ENCODE data around the gene NDUFB2. TPM values are rescaled to one million over a fixed set of nuclear protein-coding genes. Genes with fewer than 3 reads are reported as not detected.

Gene NDUFB2
- total RNA-seq (10 to 100 TPM; 73.7 to 84.4 TPM), total RNA-seq (21.3 to 72.4 (median 36.1) reads per million in 172 experiments)
- 142 TPM for polyA plus RNA-seq (2013, experiment 1 of 2)
- polyA plus RNA-seq (2013, experiment 2 of 2), result 127 TPM

DNA sequence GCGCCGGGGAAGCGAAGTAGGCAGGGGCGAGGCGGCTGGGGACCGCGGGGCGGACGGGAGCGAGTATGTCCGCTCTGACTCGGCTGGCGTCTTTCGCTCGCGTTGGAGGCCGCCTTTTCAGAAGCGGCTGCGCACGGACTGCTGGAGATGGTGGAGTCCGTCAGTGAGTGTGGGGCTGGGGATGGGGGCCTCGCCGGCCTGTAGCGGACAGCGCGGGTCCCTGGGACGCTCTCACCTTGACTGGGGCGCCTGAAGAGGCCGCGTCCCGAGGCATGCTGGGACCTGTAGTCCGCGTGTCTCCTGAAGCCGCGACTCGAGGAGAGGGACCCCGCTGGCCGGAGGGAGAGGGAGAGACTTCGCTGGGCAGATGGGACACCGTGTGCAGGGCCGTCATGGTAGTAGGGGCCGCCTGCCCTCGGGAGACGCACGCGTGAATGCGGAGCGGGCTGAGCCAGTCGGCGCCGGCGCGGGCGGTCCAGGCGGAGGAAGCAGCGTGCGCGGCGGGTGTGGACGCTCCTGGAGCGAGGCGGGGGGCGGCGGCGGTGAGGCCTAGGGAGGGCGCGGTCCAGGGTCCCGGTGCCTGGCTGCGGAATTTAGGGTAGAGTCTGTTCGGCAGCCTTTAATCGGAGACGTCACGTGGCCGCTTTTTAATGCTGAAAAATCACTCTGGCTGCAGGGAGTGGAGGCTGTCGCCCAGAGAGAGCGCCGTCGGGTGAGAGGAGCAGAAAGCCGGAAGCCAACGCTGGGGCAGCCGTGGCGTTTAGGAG is at the start of gene NDUFB2:
Gene NDUFB2 (plus strand): TSS at position 29 of the 767 bp plus-strand sequence. CDS start 37 bp downstream, at position 66.
- H3K27me3 ChIP-seq (ENCODE audit: control insufficient read depth in 1 of 2, insufficient read depth in 2 of 2, low read length in 2 of 2), result no peaks in the 10 kb centered on the region
- Mint-ChIP-seq H3K36me3 (ENCODE audit: low read depth) (peaks cover 31% of the 10 kb centered on the region), H3K4me1 (ENCODE audit: low read depth) (peaks cover 38% of the 10 kb centered on the region), H3K9me3 (no peaks in the 10 kb centered on the region), H3K4me3 (peak within 1 kb of the TSS; percentile 100), H3K27ac (peak within 1 kb of the TSS; percentile 100), H3K27me3 (no peaks in the 10 kb centered on the region)
- DNase-seq (peak; percentile 43 to 86 (median 58)), ATAC-seq (ENCODE audit: poor library complexity) (peak; percentile 75)
- H3K27ac ChIP-seq (ENCODE audit: low read depth in 1 of 2, low read length in 2 of 2), result peak within 1 kb of the TSS; percentile 91 to 96
- intact Hi-C loops (cut with DNase I, micrococcal nuclease), result loop anchor here (1.0 to 10.0 kb wide), 4 partner anchors 24 to 1038 kb away; partner anchors contain the start of genes BRAF (in 1 of the 2), KDM7A (in 1 of the 2) and SSBP1 (in 1 of the 2)
- POLR2A ChIA-PET, result interaction anchor here (0.7 to 1.6 kb wide), 9 partner anchors 11 to 318 kb away, joined by 3 to 13 read pairs (median 5); partner anchors contain the start of genes ADCK2, MKRN1 and MRPS33
- H3K4me1 ChIP-seq (ENCODE audit: insufficient read depth, low read length), result peaks cover 33% of the 10 kb centered on the region
- peaks cover 6% of the 10 kb centered on the region for H3K36me3 ChIP-seq (ENCODE audit: insufficient read depth, low read length)
- CTCF ChIA-PET, result interaction anchor here (0.7 to 1.0 kb wide), 2 partner anchors 318 to 1337 kb away, joined by 3 read pairs; partner anchors contain the start of genes LUC7L2 and MRPS33
- TF ChIP-seq, protein P1, sequence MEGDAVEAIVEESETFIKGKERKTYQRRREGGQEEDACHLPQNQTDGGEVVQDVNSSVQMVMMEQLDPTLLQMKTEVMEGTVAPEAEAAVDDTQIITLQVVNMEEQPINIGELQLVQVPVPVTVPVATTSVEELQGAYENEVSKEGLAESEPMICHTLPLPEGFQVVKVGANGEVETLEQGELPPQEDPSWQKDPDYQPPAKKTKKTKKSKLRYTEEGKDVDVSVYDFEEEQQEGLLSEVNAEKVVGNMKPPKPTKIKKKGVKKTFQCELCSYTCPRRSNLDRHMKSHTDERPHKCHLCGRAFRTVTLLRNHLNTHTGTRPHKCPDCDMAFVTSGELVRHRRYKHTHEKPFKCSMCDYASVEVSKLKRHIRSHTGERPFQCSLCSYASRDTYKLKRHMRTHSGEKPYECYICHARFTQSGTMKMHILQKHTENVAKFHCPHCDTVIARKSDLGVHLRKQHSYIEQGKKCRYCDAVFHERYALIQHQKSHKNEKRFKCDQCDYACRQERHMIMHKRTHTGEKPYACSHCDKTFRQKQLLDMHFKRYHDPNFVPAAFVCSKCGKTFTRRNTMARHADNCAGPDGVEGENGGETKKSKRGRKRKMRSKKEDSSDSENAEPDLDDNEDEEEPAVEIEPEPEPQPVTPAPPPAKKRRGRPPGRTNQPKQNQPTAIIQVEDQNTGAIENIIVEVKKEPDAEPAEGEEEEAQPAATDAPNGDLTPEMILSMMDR (IDR thresholded peaks at IDR 0.05), result no peak
- peak within 1 kb of the TSS; percentile 97 for H3K4me3 ChIP-seq (ENCODE audit: low read length)
- no peaks in the 10 kb centered on the region for H3K9me3 ChIP-seq (ENCODE audit: control insufficient read depth in 1 of 2, insufficient read depth in 1 of 2, low read length in 2 of 2)

DNA sequence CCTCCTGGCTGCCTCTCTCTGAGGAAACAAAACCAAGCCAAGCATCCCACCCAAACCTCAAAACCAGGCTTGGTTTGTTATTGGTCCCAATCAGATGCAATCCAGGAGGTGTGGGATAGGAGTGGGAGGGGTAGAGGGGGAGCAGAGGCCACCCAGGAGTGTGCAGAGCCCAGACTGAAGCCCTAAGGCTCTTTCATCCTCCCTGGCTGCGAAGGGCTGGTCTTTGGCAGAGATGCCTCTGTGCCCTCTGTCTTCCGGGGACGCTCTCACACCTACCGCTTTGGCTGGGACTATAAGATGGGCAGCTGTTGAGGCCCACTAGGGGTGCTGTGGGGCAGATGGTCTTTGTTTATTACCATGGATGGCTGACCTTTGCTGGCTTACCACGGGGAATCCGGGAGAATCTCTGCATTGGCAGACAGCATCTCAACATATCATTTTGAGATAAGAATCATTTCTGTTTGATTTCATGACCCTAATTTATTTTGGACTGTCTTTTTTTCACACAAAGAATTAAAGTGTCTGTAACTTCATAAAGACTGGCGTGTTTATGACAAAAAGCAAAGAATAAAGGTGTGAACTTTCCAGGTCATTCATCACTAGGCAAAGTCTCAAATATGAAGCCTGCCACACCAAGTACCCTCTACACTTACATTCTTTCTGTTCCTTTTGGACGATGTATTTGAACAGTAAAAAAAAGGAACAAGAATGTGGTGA is 49.4 kb upstream of the NDUFB2 start:
- no peak overlapping the region for H3K27ac Mint-ChIP-seq

More for the DNA sequence above, 49.4 kb upstream of the NDUFB2 start:
- no peak overlapping the region for H3K4me3 Mint-ChIP-seq
- H3K27me3 Mint-ChIP-seq, result peaks cover 30% of the 10 kb centered on the region
- peak in 7 of 14 experiments; percentile 13 to 65 (median 40) for DNase-seq
- TF ChIP-seq, protein P1 (IDR thresholded peaks at IDR 0.05), result peak; percentile 49
- no peaks in the 10 kb centered on the region for H3K9me3 Mint-ChIP-seq
- H3K4me1 Mint-ChIP-seq (ENCODE audit: low read depth), result peaks cover 6% of the 10 kb centered on the region
- intact Hi-C loops (cut with DNase I, micrococcal nuclease), result no loop called here
- ChIA-PET CTCF (interaction anchor here (1.0 kb wide), 1 partner anchor 10 kb away, joined by 3 read pairs; no protein-coding TSS in a partner anchor), POLR2A (no interaction called here)
- no peak overlapping the region for H3K27ac ChIP-seq (ENCODE audit: low read depth in 1 of 2, low read length in 2 of 2)
- H3K4me1 ChIP-seq (ENCODE audit: insufficient read depth, low read length), result peaks cover 6% of the 10 kb centered on the region
- no peaks in the 10 kb centered on the region for H3K36me3 ChIP-seq (ENCODE audit: insufficient read depth, low read length)
- peak; percentile 84 for ATAC-seq (ENCODE audit: poor library complexity)
- H3K27me3 ChIP-seq (ENCODE audit: control insufficient read depth in 1 of 2, insufficient read depth in 2 of 2, low read length in 2 of 2), result peaks cover 6 to 10% of the 10 kb centered on the region in 2 experiments
- no peak overlapping the region for H3K4me3 ChIP-seq (ENCODE audit: low read length)
- H3K9me3 ChIP-seq (ENCODE audit: control insufficient read depth in 1 of 2, insufficient read depth in 1 of 2, low read length in 2 of 2), result no peaks in the 10 kb centered on the region
- H3K36me3 Mint-ChIP-seq (ENCODE audit: low read depth), result no peaks in the 10 kb centered on the region
